Pancreas (tissue), 10 donors: ENCODE measurements around the gene BNC1. TPM values are rescaled to one million over a fixed set of nuclear protein-coding genes. Genes with fewer than 3 reads are reported as not detected.

Experiments used
- ATAC-seq, 4 donors: fragments of 200-7000 bp; cut with Tn5 transposase; one replicate each; pipeline versions ENCODE4 v1.8.0 to v1.9.1; 2020; ENCODE audit warnings: mild to moderate bottlenecking in 4 of 4, moderate library complexity in 4 of 4
- DNase-seq, 6 donors: peaks; one replicate each; pipeline ENCODE4 v3.0.0-alpha.2; 2020
- FAIRE-seq: peaks from 2 replicates; lab custom pipeline; 2012; peaks lifted over from hg19 to GRCh38; lab: Jason Lieb, UNC
- H3K27ac ChIP-seq, 4 donors: fragments of 200-600 bp; sonication (generic); 1 replicate in 3 of 4; 2 replicates in 1 of 4; pipeline versions ENCODE4 v1.5.0 to v1.8.0; 2020
- H3K27me3 ChIP-seq, 4 donors: fragments of 200-600 bp; one replicate each; pipeline ENCODE4 v1.8.0; 2021
- H3K36me3 ChIP-seq, 3 donors: fragments of 200-600 bp; sonication (generic) in 1 of 3; one replicate each; pipeline versions ENCODE4 v1.5.0 to v1.8.0; 2020 to 2021
- H3K4me1 ChIP-seq, 3 donors: fragments of 200-600 bp; one replicate each; pipeline ENCODE4 v1.8.0; 2021
- H3K4me3 ChIP-seq, 4 donors: fragments of 200-600 bp; sonication (generic) in 2 of 4; one replicate each; pipeline versions ENCODE4 v1.5.0 to v1.8.0; 2020 to 2021
- H3K9me3 ChIP-seq, 4 donors: fragments of 200-600 bp; one replicate each; pipeline ENCODE4 v1.8.0; 2021
- WGBS, 2 donors: extraction: QIAGEN DNeasy Blood & Tissue Kit; methylation state at CpG; one replicate each; pipeline ENCODE4 v1.1.7; 2013; 5-methylcytosine and 5-hydroxymethylcytosine counted together
- intact Hi-C, 3 donors: fragments of 100-400 bp; cut with DNase I; formaldehyde crosslinking; loops; one replicate each; pipeline versions ENCODE4 v1.11.1 to v1.14.2; 2022
- polyA plus RNA-seq, 2 donors: library from polyadenylated mRNA; stranded (reverse); fragments of 200-250 nt; gene quantifications; one replicate each; pipeline ENCODE4 v1.2.3, GENCODE V29; 2013
- total RNA-seq, 6 donors: library from RNA; stranded (reverse); fragmentation: NEBNext Ultra II Directional in 4 of 6; extraction: Animal tissue kit (Norgen Biotek cat#: 25700) in 4 of 6; gene quantifications; one replicate each; pipeline versions ENCODE4 v1.2.1 to v1.2.4, GENCODE V29; 2021 to 2023
- TF ChIP-seq, protein P1 (sequence below), 4 donors: fragments of 200-600 bp; sonication (generic) in 3 of 4; IDR thresholded peaks; one replicate each; pipeline versions ENCODE4 v1.5.0 to v1.8.0; 2021; ENCODE audit warnings: antibody characterized with exemption in 4 of 4
- donor health status: healthy with polysubstance abuse.
- donor health status: DM: no; HTN: no; CAD: no; lungs with moderate emphysema.
- donor health status: DM: no; HTN: no; CAD: no.
- donor health status: control.
- donor health status: control.
- donor health status: Bipolar disorder and iron deficiency.
- donor health status: DM: yes; HTN: yes; CAD: no.
- donor health status: DM: no; HTN: no; CAD: no.
- donor health status: DM: no; HTN: no; CAD: no.
- donor health status: DM: yes; HTN: yes; CAD: no.

Gene BNC1
- total and polyA plus RNA-seq, 8 donors: 0.02 to 0.42 (median 0.06) TPM; not detected in 5

DNA sequence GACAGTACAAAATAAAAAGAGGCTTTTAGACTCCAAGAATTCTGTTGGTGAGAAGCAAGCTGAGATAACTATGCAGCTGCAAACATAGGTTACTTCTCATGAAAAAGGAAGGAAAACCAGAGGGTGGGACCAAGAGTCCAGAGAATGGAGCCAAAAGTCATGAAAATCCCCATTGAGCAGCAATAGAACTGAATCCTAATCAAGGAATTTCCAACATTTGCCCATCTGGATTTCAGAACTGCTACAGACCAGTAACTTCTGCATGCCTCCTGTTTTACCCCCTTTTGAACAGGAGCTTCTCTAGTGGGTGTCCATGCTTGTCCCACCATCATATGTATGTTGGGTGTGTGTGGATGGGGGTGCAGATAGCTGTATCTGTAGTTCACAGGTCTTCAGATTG is 33.6 kb upstream of the BNC1 start:
- H3K9me3 ChIP-seq: no peaks in the 10 kb centered on the region
- ATAC-seq (no peak), DNase-seq (no peak), FAIRE-seq (no peak)
- H3K36me3 ChIP-seq: no peaks in the 10 kb centered on the region
- H3K4me1 ChIP-seq: no peaks in the 10 kb centered on the region
- intact Hi-C loops: no loop called here
- H3K4me3 ChIP-seq: no peak overlapping the region
- H3K27ac ChIP-seq: no peak overlapping the region
- TF ChIP-seq, protein P1, sequence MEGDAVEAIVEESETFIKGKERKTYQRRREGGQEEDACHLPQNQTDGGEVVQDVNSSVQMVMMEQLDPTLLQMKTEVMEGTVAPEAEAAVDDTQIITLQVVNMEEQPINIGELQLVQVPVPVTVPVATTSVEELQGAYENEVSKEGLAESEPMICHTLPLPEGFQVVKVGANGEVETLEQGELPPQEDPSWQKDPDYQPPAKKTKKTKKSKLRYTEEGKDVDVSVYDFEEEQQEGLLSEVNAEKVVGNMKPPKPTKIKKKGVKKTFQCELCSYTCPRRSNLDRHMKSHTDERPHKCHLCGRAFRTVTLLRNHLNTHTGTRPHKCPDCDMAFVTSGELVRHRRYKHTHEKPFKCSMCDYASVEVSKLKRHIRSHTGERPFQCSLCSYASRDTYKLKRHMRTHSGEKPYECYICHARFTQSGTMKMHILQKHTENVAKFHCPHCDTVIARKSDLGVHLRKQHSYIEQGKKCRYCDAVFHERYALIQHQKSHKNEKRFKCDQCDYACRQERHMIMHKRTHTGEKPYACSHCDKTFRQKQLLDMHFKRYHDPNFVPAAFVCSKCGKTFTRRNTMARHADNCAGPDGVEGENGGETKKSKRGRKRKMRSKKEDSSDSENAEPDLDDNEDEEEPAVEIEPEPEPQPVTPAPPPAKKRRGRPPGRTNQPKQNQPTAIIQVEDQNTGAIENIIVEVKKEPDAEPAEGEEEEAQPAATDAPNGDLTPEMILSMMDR (IDR thresholded peaks at IDR 0.05): no peak
- H3K27me3 ChIP-seq: no peaks in the 10 kb centered on the region

DNA sequence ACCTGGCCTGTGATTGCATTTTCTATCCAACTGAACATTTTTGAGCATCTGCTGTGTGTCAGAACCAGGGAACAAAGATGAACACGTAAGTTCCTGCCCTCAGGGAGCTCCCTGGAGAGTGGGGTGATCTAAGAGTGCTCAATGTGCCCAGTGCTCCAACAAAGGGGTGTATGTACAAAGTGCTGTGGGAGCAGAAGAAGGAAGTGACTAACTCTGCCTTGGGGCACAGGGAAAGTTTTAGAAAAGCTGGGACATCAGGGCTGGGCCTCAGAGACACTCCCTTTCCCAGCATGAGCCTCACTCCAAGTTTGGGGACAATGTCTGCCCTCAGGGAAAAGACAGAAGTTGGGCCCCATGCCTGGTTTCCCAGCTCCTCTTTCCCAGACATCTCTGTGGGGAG is 27.6 kb upstream of the BNC1 start:
- no peaks in the 10 kb centered on the region for H3K27me3 ChIP-seq
- no peak for FAIRE-seq
- TF ChIP-seq, protein P1 (IDR thresholded peaks at IDR 0.05): no peak
- intact Hi-C loops: no loop called here
- H3K27ac ChIP-seq: no peak overlapping the region
- no peaks in the 10 kb centered on the region for H3K36me3 ChIP-seq
- WGBS, 2 donors: 61 to 77% methylated on average over 1 of the region's 1 CpG
- no peak for DNase-seq
- H3K4me3 ChIP-seq: no peak overlapping the region
- no peak for ATAC-seq
- H3K9me3 ChIP-seq: no peaks in the 10 kb centered on the region
- no peaks in the 10 kb centered on the region for H3K4me1 ChIP-seq

DNA sequence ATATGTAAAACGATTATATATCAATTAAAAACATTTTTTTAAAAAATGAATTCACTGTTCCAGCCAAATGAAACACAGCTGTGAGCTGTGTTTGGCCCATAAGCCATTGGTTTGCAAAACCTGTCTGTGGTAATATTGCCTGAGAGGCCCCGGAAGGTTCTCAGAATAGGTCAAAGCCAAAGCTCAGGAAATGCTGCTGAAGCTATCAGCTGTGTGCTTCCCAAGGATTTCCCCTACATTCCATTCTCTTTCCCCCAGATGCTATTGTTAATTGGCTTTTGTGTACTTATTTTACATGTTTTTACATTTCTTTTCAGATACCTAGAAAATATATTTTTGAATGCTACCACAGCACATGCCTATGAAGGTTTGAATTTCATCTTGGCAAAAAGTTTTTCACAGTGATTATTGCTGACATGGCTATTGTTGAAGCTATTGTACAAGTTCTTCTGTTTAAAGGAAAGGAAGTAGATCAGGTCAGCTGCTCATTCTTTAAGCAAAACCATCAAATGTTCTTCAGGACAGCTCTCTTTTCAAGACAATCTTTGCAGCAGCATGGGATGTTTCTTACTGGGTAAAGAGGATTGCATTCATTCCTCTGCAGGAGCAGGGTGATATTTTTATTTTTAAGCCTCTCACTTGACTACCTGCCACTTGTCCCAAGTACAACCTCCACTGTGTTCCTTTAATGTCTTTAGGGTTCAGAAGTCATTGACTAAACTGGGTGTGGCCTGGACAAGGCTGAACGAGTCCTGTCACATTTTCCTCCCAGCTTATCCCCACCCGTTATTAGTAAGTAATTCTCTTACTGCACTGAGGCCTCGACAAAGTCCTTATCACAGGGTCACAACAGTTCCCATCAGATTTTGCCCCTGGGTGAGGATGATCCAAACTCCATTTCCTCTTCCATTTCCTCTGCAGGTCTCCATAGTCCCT is 26.3 kb upstream of the BNC1 start:
- WGBS, 2 donors: 32 to 35% methylated on average over 5 of the region's 5 CpGs
- no peaks in the 10 kb centered on the region for H3K9me3 ChIP-seq
- no peak overlapping the region for H3K27ac ChIP-seq
- intact Hi-C loops: no loop called here
- H3K36me3 ChIP-seq: no peaks in the 10 kb centered on the region
- no peak for DNase-seq
- TF ChIP-seq, protein P1 (IDR thresholded peaks at IDR 0.05): no peak
- FAIRE-seq: no peak
- peak in 1 of 4 donors; percentile 65 for ATAC-seq
- no peaks in the 10 kb centered on the region for H3K4me1 ChIP-seq
- no peaks in the 10 kb centered on the region for H3K27me3 ChIP-seq
- H3K4me3 ChIP-seq: no peak overlapping the region

DNA sequence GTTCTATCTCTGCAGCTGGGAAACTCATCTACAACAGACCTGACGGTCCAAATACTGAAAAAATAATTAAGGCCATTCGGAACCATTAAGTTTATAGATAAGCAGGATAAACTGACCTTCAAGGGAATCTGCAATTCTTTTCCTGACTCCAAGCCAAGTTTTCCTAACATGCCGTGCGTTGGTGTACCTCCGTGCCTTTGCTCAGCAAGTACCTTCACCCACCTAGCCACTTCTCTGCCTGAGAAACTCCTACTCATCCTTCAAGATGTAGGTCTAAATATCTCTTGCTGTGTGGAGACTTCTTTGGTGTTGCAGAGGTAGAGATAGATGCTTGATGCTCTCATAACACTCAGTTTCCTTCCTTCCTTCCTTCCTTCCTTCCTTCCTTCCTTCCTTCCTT is 24.2 kb upstream of the BNC1 start:
- intact Hi-C loops: no loop called here
- H3K36me3 ChIP-seq: no peaks in the 10 kb centered on the region
- H3K9me3 ChIP-seq: no peaks in the 10 kb centered on the region
- FAIRE-seq (no peak), DNase-seq (no peak), ATAC-seq (no peak)
- no peak overlapping the region for H3K4me3 ChIP-seq
- no peaks in the 10 kb centered on the region for H3K27me3 ChIP-seq
- no peaks in the 10 kb centered on the region for H3K4me1 ChIP-seq
- 36 to 53% methylated on average over 5 of the region's 5 CpGs for WGBS, 2 donors
- no peak overlapping the region for H3K27ac ChIP-seq
- TF ChIP-seq, protein P1 (IDR thresholded peaks at IDR 0.05): no peak

DNA sequence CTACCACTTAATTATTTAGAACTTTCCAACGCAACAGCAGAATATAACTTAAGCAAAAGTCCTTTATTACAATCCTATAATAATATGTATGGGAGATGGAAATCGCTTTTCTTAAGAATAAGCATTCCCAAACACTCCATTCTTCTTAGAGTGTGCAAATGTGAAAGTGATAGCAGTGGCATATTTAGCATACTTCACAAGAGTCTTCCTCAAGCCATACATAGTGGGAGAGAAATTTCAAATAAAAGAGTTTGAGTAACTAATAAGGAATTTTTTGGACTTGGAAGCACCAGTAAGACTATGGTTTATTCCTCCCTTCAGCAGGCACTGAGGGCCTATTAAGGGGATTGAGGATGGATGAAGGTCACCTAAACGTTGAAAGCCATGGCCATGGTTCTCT is 22.1 kb upstream of the BNC1 start:
- TF ChIP-seq, protein P1 (IDR thresholded peaks at IDR 0.05): no peak
- FAIRE-seq: no peak

More for the DNA sequence above, 22.1 kb upstream of the BNC1 start:
- Histone ChIP-seq H3K27ac (no peak overlapping the region), H3K4me1 (no peaks in the 10 kb centered on the region), H3K27me3 (no peaks in the 10 kb centered on the region), H3K4me3 (no peak overlapping the region), H3K36me3 (no peaks in the 10 kb centered on the region), H3K9me3 (no peaks in the 10 kb centered on the region)
- intact Hi-C loops: no loop called here
- DNase-seq (no peak), ATAC-seq (no peak)
- 59 to 70% methylated on average over 3 of the region's 3 CpGs for WGBS, 2 donors
